ENCODE data around the gene ZNF865. TPM values are rescaled to one million over a fixed set of nuclear protein-coding genes. Genes with fewer than 3 reads are reported as not detected.

ZNF865 gene
- total and polyA plus RNA-seq, 2 of the 8 experiments (the other 6 are each of a cell fraction or from before 2014, with no cell fraction given): 3.5 to 13.6 TPM

DNA sequence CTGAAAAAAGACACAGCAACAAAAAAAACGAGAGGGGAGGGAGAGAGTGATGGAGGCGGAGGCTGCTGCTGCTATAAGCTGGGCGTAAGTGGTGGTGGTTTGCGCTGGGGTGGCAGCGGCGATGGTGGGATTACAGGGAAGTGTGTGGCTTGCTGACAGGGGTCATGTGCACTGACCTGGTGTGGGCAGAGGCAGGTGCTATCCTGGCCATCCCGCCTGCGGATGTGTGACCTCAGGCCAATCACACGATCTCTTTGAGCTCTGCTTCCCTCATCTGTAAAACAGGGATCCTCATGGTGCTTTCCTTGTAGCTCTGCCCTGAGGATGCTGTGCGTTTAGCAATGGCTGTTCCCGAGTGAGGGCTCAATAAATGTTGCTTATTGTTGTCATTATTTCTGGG lies 32.1 kb downstream of the ZNF865 start:
- Histone ChIP-seq H2BK15ac (ENCODE audit: low read length) (no peak overlapping the region), H3K36me3 (ENCODE audit: control insufficient read depth in 2 of 4, insufficient read depth in 4 of 4, low read length in 3 of 4) (no peaks in the 10 kb centered on the region), H2BK120ac (replicated peaks; ENCODE audit: low read depth, low read length) (no peak overlapping the region), H3K4me3 (ENCODE audit: extremely low read depth in 1 of 4, insufficient read depth in 2 of 4, low read depth in 3 of 4, low read length in 4 of 4) (no peak overlapping the region), H3K14ac (ENCODE audit: insufficient read length) (no peak overlapping the region), H3K23ac (ENCODE audit: insufficient read length) (no peak overlapping the region), H3K27me3 (replicated peaks in 1 of 4; ENCODE audit: control insufficient read depth in 3 of 4, extremely low read depth in 1 of 4, insufficient read depth in 3 of 4, low read length in 3 of 4) (no peaks in the 10 kb centered on the region), H4K5ac (ENCODE audit: insufficient read length, low read depth, low read length) (no peak overlapping the region), H3K18ac (ENCODE audit: extremely low read depth, low read length) (no peak overlapping the region), H3K79me2 (ENCODE audit: control insufficient read depth in 1 of 2, insufficient read depth in 2 of 2, low read length in 2 of 2) (peaks cover 4 to 25% of the 10 kb centered on the region in 2 experiments; a peak in 3 of 4 replicates), H3K23me2 (ENCODE audit: low read depth, low read length) (peaks cover 25% of the 10 kb centered on the region), H2BK20ac (ENCODE audit: low read length) (no peak overlapping the region), H2AK5ac (ENCODE audit: low read depth, low read length) (no peak overlapping the region), H3K27ac (ENCODE audit: low read depth, low read length) (no peak overlapping the region), H3K4ac (replicated peaks; ENCODE audit: insufficient read length, low read depth, low read length) (no peak overlapping the region), H2BK5ac (ENCODE audit: low read depth, low read length) (no peak overlapping the region), H4K20me1 (replicated peaks in 1 of 2; ENCODE audit: control insufficient read depth in 1 of 2, insufficient read depth in 2 of 2, low read length in 2 of 2) (peaks cover 3 to 10% of the 10 kb centered on the region in 2 experiments), H3K79me1 (ENCODE audit: low read depth, low read length) (peaks cover 13% of the 10 kb centered on the region), H2AFZ (ENCODE audit: low read length) (no peak overlapping the region), H4K8ac (ENCODE audit: extremely low read depth, insufficient read depth, low read length) (no peak overlapping the region), H2BK12ac (ENCODE audit: low read depth, low read length) (no peak overlapping the region), H3K56ac (replicated peaks; ENCODE audit: insufficient read length, low read depth, low read length) (no peak overlapping the region), H3K9ac (replicated peaks in 1 of 4; ENCODE audit: extremely low read depth in 1 of 4, low read depth in 3 of 4, low read length in 3 of 4) (no peak overlapping the region), H3K4me1 (replicated peaks in 1 of 4; ENCODE audit: control insufficient read depth in 3 of 4, insufficient read depth in 4 of 4, low read length in 3 of 4) (peaks cover 6 to 9% (median 7%) of the 10 kb centered on the region in 4 experiments), H3K9me3 (ENCODE audit: insufficient read depth in 2 of 2, low read depth in 1 of 2, low read length in 1 of 2) (no peaks in the 10 kb centered on the region; a peak in 1 of 4 replicates), H3K4me2 (ENCODE audit: insufficient read depth in 1 of 2, low read depth in 2 of 2, low read length in 2 of 2) (no peak overlapping the region), H4K91ac (replicated peaks; ENCODE audit: insufficient read length, low read length) (no peak overlapping the region)
- 82% methylated on average over 11 of the region's 11 CpGs; no CpG with 5 or more reads in 1 of the 2 experiments for WGBS, 2 experiments (ENCODE audit: extremely low coverage in 1 of 2, insufficient coverage in 1 of 2, insufficient read length in 1 of 2, insufficient replicate concordance in 2 of 2, low coverage in 1 of 2, low lambda C conversion rate in 2 of 2, missing lambda C conversion rate in 1 of 2)
- no peak for TF ChIP-seq CHD1 (IDR thresholded peaks at IDR 0.05; ENCODE audit: low read depth, low read length)
- TF ChIP-seq HDAC6 (IDR thresholded peaks at IDR 0.05; ENCODE audit: low read depth, low read length): no peak
- TF ChIP-seq YY1 (IDR thresholded peaks at IDR 0.05; ENCODE audit: low read depth, low read length): no peak
- no peak for TF ChIP-seq TEAD4 (IDR thresholded peaks at IDR 0.05; ENCODE audit: low read depth, low read length)
- no peak for TF ChIP-seq BACH1 (IDR thresholded peaks at IDR 0.05; ENCODE audit: low read length)
- TF ChIP-seq, protein P1, sequence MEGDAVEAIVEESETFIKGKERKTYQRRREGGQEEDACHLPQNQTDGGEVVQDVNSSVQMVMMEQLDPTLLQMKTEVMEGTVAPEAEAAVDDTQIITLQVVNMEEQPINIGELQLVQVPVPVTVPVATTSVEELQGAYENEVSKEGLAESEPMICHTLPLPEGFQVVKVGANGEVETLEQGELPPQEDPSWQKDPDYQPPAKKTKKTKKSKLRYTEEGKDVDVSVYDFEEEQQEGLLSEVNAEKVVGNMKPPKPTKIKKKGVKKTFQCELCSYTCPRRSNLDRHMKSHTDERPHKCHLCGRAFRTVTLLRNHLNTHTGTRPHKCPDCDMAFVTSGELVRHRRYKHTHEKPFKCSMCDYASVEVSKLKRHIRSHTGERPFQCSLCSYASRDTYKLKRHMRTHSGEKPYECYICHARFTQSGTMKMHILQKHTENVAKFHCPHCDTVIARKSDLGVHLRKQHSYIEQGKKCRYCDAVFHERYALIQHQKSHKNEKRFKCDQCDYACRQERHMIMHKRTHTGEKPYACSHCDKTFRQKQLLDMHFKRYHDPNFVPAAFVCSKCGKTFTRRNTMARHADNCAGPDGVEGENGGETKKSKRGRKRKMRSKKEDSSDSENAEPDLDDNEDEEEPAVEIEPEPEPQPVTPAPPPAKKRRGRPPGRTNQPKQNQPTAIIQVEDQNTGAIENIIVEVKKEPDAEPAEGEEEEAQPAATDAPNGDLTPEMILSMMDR (IDR thresholded peaks at IDR 0.05; ENCODE audit: control extremely low read depth in 1 of 3, insufficient read depth in 1 of 3, low read depth in 1 of 3, low read length in 3 of 3): no peak
- no peak for TF ChIP-seq CREB1 (IDR thresholded peaks at IDR 0.05)
- TF ChIP-seq SUZ12 (IDR thresholded peaks at IDR 0.05; ENCODE audit: low read length): no peak
- TF ChIP-seq EP300 (IDR thresholded peaks at IDR 0.05; ENCODE audit: borderline replicate concordance in 1 of 2, low read depth in 2 of 2, low read length in 2 of 2): no peak
- no peak for TF ChIP-seq SP4 (IDR thresholded peaks at IDR 0.05; ENCODE audit: low read length)
- FAIRE-seq (no peak), DNase-seq (ENCODE audit: low read depth in 1 of 2, low spot score in 2 of 2) (no peak)
- ChIA-PET CTCF (ENCODE audit: partially characterized antibody) (interaction anchor here (0.7 to 3.8 kb wide), 6 partner anchors 10 to 477 kb away, joined by 3 to 30 read pairs (median 7); partner anchors contain the start of genes CCDC106 and ZNF865), POLR2A (ENCODE audit: partially characterized antibody) (interaction anchor here (0.7 to 8.8 kb wide), 7 partner anchors 9 to 33 kb away, joined by 3 to 96 read pairs (median 4); partner anchors contain the start of genes CCDC106, U2AF2, ZNF581 and ZNF784)

Measured in H1 (cell line).